Cerebellar nuclear complex (tissue), 1 donor: ENCODE measurements around the gene RNF223.
"Not testable (repeated sequence)": the region's sequence is repeated elsewhere in the genome, so short reads cannot be mapped to it uniquely, and the experiment has no call there.

Experiments
- DNase-seq, 2 experiments: peaks; one replicate each; lab custom pipeline; 2025; lab: John Stamatoyannopoulos, UW

Gene RNF223

GRCh38 chr1:1072849-1073742, 1.0 kb downstream of the RNF223 start:
- no peak for DNase-seq

GRCh38 chr1:1072299-1072848, 1.7 kb downstream of the RNF223 start:
- no peak for DNase-seq

GRCh38 chr1:1071486-1072298, 2.4 kb downstream of the RNF223 start:
- no peak for DNase-seq

GRCh38 chr1:1069711-1070676, 4.1 kb downstream of the RNF223 start:
- no peak for DNase-seq

GRCh38 chr1:1069056-1069710, 4.9 kb downstream of the RNF223 start:
- DNase-seq = no peak

GRCh38 chr1:1068517-1069055, 5.5 kb downstream of the RNF223 start:
- DNase-seq = no peak

- no peak for DNase-seq
Measured at GRCh38 chr1:1067860-1068516, 6.1 kb downstream of the RNF223 start.

- no peak for DNase-seq
Measured at GRCh38 chr1:1067284-1067859, 6.7 kb downstream of the RNF223 start.

- DNase-seq = no peak
Measured at GRCh38 chr1:1066403-1067283, 7.5 kb downstream of the RNF223 start.

- DNase-seq = not testable (repeated sequence)
Measured at GRCh38 chr1:1065940-1066304, 8.2 kb downstream of the RNF223 start.

GRCh38 chr1:1065265-1065939, 8.7 kb downstream of the RNF223 start:
- no peak for DNase-seq

- DNase-seq = no peak
Measured at GRCh38 chr1:1063945-1064831, 9.9 kb downstream of the RNF223 start.

- DNase-seq = no peak
Measured at GRCh38 chr1:1063261-1063944, 10.7 kb downstream of the RNF223 start.

- DNase-seq = no peak
Measured at GRCh38 chr1:1062348-1063163, 11.6 kb downstream of the RNF223 start.

- no peak for DNase-seq
Measured at GRCh38 chr1:1061682-1062345, 12.3 kb downstream of the RNF223 start.
